NOMO-1 treated with DMSO at 0.1 percent for 48 hours (cell line): Measurements from ENCODE around the gene FBXW11.
"Not testable (repeated sequence)": the region's sequence is repeated elsewhere in the genome, so short reads cannot be mapped to it uniquely, and the experiment has no call there.

Experiments used
- DNase-seq: peaks from one replicate; lab custom pipeline; 2025; ENCODE audit not compliant: unreplicated experiment; lab: John Stamatoyannopoulos, UW

The FBXW11 gene

DNA sequence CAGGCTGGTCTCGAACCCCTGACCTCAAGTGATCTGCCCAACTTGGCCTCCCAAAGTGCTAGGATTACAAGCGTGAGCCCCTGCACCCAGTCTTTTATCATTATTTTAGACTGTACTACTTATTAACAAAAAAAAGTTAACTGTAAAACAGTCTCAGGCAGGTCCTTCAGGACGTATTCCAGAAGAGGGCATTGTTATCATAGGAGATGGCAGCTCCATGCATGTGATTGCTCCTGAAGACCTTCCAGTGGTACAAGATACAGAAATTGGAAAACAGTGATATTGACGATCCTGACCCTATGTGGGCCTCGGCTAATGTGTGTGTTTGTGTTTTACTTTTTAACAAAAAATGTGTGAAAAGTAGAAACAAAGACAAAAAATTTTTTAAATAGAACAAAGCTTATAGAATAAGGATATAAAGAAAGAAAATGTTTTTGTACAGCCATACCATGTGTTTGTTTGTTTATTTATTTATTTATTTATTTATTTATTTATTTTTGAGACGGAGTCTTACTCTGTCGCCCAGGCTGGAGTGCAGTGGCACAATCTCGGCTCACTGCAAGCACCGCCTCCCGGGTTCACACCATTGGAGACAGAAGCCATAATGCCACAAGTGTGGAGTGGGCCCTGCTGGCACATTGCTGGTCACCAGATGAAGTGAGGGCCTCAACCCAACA is 13.8 kb upstream of the FBXW11 start:
- DNase-seq: not testable (repeated sequence)

DNA sequence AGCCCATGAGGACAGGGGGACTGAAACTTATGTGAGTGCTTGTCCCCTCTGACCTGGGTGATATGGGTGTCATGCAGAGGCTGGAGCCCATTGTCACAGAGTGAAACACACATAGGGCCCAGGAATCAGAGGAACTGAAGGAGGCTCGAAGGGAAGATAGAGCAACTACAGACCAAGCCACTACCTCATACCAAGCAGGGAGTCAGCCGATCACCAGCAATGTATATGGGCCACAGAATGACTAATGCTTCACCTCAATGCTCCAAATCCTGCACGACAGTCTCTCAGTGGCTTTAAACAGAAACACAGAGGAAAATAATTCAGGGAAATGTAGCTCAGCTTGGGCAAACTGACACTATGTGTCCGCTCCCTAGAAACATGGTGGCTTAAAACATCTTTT is 8.9 kb upstream of the FBXW11 start:
- DNase-seq: no peak

DNA sequence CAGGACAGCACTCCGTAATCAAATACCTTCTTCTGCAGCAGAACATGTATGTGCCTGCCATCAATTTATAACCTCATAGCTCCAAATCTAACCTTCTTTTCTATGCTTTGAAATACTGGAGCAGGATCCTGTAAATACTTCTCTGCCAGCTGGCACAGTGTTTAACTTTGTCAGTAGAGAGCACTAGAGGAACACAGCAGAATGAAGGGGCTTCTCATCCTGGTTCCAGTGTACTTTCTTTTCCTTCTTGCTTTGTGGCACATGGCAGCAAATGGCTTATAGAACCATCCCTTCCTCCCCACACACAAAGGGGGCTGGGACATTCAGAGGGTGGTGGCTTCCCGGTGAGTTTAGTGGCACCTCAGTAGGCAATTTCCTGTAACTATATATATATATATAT is 3.8 kb upstream of the FBXW11 start:
- DNase-seq: peak; percentile 11

DNA sequence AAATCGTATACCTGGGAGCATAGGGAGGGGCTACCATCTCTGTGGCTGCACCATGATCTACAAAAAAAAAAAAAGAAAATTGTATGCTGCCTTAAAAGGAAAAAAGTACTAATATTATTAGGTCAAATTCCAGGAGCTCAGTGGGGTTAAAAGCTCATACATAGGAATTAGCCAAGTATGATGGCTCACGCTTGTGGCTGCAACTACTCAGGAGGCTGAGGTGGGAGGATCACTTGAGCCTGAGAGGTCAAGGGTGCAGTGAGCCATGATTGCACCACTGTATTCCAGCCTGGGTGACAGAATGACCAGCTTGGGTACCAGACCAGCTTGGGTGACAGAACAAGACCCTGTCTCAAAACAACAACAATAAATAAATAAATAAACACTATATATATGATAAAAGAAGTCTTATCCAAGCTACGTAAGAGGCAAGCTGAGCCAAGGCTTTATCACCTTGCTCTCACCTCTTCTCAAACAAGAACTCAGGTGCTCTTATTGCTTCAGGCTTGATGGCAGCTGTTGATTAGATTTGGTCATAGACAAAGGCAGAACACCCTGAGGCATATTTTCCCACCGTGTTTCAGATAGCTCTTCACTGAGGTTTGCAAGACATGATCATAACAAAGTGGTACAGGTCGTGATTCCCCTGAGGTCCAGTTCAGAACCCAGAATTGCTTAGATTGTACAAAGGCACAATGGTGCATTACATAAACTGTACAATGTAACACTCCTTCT is 3.3 kb upstream of the FBXW11 start:
- no peak for DNase-seq

DNA sequence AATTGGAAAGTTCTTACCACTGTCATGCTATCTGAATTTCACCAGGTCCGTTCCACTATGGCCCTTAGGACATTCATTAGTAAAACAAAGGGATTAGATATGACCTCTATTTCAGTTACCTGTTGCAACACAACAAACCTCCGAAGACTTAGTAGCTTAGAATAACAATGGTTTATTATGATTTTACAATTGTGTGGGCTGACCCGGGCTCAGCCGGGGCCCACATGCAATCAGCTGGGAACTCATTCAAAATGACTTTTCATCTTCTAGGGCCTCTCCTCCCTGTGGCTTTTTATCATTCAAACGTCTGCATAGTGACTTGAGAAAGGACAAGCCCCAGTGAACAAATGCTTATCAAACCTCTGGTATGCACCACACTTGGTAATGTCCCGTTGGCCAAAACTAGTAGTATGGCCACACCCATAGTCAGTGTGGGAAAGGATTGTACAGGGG is 2.3 kb upstream of the FBXW11 start:
- DNase-seq: no peak

DNA sequence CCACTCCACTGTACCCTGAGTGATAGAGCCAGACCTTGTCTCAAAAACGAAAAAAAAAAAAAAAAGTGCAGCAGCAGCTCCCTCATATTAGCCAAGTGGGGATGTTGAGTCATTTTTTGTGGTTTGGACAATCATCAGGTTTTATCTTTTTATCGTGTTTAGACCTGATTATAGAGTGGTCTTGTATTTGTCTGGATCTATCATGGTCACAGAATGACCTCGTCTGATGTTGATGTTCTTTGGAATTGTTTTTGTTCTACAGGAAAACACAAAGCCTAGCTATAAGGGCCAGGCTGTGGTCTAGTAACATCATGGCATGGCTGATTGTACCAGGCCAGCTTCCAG is 1.6 kb upstream of the FBXW11 start:
- DNase-seq: no peak

DNA sequence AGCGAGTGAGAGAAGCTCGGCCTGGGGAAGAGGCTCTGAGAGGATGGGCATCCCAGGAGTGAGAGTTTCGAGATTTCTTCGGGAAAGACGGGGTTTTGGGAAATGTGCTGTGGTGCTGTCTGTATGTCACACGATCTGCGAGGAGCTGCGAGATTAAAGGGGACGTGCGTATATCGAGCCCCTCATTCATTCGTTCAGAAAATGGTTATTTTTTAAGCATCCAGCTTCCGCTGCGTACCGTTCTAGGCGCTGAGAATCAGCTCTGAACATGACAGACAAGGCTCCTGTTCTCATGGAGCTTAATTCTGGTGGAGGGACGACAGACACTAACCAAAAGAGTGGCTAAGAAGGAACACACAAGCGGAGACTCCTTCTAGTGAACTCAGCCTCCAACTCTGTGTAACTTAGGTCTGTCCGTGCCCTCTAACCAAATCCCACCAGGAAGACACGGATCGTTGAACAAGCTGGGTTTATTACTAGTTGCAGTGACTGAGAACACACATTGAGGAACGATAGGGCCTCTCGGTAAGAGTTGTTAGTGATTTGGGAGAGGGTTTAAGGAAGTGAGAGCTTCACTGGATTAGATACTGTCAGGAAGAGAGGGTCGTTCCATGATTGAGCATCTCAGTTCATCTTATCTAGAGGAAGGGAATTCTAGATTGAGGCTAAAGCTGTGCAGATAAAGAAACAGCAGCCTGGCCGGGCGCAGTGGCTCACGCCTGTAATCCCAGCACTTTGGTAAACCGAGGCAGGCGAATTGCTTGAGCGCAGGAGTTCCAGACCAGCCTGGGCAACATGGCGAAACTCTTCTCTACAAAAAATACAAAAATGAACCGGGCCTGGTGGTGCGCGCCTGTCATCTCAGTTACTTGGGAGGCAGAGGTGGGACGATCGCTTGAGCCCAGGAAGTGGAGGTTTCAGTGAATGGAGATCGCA is 1.0 kb upstream of the FBXW11 start:
- peak; percentile 26 for DNase-seq

DNA sequence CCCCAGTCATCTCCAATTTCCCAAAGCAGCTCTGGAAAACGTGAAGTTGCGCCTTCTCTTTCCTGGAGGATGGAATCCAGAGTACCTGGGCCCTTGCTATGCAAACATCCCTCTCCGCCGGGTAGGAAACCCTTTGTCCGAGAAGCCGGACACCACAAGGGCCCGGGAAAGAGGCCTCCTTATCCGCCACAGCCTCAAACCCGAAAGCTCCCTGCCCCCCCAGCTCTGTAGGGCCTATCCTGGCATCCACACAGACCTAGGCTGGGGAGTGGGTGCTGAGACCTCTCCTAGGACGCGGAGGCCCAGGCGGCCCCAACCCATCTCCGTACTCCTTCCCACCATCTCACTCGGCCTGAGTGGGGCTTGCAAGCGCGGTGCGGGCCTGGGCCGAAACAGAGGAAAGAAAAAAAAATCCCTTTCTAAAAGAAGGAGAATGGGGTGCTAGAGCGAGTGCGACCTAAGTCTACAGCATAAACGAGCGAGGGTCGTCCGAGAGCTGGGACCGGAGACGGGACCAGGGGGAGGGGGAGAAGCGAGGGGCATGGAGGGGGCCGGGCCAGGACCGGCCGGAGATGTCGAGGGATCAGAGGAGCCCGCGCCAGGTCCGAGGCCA is 624 bp downstream of the FBXW11 start:
- DNase-seq: no peak

DNA sequence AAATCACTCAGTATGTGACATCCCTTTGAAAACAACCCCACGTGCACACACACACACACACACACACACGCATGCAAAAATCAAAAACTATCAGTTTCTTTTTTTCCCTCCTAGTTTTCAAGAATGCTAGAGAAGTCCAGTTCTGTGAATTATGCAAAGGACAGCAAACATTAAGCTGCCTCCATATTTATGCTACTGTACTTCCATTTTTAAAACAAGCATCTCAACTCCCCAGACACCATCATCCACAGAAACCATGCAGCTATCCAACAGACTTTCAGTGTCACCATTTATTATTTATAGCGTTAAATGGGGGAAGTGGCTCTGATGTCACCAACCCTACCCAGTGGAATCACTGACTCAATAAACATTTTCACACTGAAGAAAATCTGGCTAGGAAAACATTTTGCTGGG is 1.6 kb downstream of the FBXW11 start:
- DNase-seq: peak; percentile 78

DNA sequence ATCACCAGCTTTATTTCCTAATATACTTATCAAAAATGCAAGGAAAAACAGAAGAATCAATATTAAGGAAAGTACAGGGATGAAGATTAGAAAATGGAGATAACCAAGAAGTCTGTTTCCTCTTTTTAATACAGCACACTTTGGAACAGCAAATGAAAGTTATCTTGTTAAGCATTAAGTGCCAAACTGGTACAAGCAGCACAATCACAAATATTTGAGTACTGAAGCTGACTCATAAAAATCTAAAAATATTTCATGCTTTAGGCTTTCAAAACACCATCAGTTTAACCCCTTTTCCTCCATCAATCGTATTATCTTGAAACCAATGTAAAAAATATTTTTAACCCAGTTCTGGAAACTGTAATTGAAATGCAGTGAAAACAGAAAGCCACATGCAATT is 2.7 kb downstream of the FBXW11 start:
- peak; percentile 31 for DNase-seq

DNA sequence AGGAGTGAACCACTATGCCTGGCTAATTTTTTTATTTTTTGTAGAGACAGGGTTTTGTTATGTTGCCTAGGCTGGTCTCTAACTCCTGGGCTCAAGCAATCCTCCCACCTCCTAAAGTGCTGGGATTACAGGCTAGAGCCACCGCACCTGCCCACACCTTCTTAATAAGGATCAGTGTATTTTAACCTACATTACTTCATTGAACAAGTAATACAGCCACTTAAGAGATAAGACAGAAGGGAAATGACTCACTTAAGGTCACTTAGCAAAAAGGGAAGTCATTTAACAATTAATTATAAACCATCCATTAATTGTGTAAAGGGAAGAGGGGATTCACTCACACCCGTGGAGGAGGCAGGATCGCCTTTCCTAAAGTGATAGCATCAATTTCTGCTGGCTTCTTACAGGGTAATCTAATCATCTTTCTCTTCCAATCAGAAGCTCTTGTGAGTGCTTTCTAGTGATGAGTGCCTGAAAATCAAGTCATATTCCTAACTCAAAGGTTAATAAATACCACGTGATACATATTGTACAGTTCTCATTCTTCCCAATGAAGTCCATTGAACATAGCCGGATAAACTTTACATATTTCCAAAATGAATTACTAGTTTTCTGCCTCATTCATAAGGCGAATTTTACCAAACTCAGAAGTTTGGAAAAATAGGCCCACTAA is 3.5 kb downstream of the FBXW11 start:
- peak; percentile 52 for DNase-seq

DNA sequence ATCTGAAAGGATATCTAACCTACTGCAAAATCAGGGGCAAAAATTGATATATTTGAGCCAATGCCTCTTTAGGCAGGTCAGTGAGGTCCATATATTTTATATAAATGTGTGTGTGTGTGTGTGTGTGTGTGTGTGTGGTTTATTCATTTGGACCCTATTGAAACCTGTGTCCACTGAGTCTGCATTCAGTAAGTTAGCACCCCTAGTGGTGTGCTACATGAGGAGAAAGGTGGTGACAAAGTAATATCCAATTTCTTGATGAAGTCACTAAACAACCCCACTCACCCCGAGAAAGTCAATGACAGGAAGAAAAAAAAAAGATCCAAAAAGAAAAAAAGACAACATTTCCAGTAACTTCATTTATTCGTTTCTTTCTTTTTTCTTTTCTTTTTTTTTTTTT is 4.1 kb downstream of the FBXW11 start:
- DNase-seq: peak; percentile 11

DNA sequence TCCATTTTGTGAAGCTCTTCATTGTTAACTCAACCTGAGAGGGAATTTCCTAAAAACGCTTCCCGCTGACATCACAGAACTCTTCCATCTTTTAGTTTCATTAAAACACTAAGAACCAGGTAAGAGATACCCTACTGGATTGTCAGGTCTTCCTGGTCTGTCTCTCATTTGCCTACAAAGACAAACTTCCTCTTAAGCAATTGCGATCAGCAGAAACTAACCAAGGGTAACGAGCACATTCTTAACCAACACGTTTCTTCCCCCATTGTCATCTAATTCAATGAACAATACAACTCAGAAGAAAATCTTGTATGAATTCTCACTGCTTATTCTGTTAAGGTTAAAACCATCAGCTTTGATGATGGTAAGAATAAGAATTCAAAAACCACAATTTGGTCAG is 6.6 kb downstream of the FBXW11 start:
- peak; percentile 54 for DNase-seq

DNA sequence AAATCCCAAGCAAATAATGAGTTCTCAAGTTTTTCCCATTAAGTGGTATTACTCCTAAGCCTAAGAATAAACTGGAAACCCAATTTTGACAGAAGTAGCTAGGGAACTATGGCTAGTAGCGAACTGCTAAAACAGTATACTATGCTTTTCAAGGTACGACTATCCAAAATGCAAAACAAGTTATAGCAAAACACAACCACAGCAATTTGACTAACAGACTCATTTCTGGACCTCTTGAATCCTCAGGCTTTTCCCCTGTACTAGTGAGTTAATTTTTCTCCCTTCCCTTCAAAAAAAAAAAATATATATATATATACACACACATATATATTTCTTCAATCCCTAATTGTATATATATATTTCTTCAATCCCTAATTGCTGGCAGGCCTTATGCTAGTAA is 7.3 kb downstream of the FBXW11 start:
- DNase-seq: no peak

DNA sequence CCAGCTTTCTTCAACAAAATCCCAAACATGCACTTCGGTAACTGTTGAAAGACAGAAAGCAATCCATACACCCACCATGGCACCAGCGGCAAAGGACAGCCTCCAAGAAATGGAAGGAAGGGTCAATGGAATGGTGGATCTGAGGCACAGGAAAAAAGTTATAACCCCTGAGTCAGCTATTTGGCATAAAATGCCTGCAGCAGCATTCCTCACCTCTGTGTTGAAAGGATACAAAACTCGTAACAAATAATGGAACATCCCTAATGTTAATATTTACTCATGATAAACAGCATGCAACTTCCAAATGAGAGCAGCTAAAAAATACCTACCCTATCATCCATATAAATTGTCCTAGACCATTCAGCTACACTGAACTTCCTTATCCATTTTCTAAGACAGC is 9.4 kb downstream of the FBXW11 start:
- DNase-seq: no peak

DNA sequence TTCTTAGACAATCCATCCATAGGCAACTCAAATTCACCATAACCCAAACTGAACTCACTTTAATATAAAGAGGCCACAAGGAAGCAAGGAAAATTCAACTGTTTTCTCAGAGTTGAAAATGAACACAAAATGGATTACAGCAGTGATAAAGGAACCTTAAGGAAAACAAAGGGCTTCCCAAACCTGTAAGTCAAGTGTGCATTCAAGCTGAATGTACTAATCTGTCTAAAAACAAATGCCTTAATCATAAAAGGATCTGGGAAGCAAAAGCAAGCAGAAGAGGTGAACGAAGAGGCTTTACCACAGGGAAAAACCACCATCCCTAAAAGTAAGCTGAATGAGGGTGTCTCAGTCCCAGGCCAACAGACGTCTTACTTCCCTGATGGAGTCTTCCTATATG is 13.6 kb downstream of the FBXW11 start:
- no peak for DNase-seq

DNA sequence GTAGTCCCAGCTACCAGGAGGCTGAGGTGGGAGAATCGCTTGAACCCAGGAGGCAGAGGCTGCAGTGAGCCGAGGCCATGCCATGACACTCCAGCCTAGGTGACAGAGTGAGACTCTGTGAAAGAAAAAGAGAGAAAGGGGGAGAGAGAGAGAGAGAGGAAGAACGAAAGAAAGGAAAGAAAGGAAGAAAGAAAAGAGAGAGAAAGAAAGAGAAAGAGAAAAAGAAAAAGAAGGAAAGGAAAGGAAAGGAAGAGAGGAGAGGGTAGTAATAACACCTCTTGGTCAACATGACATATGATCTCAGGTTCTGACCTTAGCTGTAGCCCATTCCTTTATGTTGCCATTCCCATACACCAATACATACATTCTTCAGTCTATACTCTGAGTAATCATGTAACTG is 14.1 kb downstream of the FBXW11 start:
- DNase-seq: no peak

DNA sequence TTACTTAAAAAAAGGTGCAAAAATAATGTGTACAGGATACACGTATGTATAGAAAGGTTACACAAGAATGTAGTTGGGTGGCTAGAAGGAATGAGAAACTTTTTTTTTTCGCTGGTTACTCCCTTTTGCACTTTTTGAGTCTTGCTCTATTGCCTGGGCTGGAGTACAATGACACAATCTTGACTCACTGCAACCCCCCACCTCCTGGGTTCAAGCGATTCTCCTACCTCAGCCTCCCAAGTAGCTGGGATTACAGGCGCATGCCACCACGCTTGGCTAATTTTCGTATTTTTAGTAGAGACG is 15.8 kb downstream of the FBXW11 start:
- no peak for DNase-seq

DNA sequence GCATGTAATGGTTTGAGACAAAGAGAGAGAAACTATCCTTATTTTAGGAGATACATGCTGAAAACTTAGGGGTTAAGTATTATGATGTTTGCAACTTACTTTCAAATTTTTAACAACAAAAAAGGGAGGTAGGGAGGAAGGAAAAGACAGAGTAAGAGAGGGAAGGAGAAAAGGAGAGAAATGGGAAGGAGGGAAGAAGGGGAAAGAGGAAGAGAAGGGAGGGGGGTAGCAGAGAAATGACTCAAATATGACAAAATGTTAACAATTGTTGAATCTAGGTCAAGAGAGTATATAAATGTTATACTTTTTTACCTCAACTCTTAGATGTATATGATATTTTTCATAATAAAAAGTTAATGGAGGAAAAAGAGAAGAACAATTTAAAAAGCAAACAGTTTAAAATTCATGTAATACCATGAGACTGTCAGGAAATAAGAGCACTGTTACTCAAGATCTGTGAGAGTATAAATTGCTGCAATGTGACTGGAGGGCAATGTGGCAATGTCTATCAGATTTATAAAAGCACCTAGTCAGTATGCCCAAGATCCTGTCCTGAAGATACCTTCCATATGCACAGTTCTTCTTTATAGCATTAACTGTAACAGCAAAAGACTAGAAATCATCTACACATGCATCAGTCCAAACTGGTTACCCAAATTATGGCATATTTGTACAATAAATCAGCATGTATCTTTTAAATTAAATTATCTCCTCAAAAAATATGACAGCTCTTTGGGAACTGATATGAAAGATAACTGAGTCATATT is 16.3 kb downstream of the FBXW11 start:
- no peak for DNase-seq

DNA sequence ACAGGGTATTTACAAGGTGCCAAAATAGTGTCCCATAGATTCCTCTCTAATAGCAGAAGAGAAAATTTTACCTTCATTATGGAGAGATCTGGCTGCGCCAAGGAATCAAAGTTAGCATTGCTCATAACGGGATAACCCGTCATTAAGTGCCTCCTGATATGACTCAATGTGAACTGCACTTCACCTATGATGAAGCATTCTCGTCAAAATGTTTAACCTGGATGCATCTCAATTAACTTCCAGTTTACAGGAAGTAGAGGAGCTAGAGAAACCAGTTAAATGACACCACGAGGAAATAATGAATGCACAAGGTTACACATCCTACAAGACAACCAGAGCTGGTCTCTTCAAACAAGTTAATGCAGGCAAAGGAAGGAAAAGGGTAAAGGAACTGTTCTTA is 17.2 kb downstream of the FBXW11 start:
- DNase-seq: no peak
